NK-92 treated with Interleukin-12 subunit alpha and Interleukin-12 subunit beta, amount 100 ng/mL, for 24 hours (cell line): Measurements from ENCODE around the gene ENDOD1.
A peak's percentile ranks its signal among the peaks of the same experiment; 100 is the strongest.

Source experiments
- DNase-seq: peaks from one replicate; lab custom pipeline; 2025; lab: John Stamatoyannopoulos, UW

Gene ENDOD1

DNA sequence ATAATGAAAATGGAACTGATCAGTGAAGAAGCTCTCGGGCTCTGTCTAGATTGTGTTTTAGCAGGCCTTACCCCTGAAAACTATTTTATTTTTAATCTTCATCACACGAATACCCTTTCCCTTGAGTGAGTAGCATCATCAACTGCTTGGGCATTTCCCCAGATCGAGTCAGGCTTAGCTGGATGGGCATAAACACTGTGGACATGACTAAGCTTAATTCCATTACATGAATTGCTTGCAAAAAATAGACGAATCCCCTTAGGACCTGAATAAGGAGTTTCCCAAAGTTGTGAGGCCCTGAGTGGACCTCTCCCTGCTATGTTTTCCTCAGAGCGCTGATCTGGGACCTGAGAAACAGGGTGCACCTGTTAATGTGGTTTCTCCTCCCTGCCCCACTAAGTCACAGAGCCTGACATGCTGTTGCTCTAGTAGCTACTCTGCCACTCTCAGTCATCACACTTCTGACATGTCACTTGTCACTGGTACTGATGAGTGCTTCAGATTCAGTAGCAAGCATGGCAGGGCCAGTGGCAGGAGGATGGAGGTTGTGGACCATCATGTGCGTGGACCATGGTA lies 53.5 kb downstream of the ENDOD1 start:
- no peak for DNase-seq

DNA sequence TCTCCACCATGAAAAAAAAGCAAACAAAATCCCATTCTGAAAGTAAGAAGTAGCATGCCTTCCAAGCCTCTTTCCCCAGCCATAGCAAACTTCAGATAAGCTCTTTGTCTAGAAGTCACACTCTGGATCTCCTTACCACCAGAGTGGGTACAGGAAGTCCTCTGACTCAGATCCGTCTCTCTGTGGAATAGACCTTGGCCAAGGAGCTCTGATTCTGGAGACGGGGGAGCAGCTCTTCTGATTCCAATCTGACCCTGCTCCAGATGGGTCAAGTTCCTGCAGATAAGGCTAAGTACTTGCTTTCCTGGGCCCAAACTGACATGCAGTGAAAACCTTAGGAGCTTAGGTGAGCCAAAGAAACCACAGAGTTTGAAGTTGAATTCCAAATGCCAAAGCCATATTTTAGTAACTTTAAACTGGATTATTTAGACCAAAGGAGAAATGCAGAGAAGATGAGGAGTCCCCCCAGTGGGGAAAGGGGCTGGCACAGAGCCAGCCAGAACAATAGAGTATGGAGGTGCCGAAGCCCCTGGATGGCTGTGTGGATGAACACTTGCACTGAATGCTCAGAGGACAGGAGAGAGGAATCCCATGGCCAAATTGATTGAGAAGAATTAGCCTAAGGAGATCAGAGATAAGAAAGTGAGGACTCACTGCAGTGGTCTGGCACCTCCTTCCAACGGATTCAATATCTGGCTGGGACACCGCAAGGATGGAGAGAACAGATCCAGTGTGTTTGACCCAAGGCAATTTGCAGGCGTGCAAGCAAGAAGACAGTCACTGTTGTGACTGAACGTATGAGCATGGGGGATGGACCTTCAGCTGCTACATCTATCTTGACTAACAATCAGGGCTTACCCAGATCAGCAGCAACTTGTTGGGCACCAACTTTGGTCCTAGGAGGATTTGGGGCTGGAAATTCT lies 54.9 kb downstream of the ENDOD1 start:
- DNase-seq, result no peak

DNA sequence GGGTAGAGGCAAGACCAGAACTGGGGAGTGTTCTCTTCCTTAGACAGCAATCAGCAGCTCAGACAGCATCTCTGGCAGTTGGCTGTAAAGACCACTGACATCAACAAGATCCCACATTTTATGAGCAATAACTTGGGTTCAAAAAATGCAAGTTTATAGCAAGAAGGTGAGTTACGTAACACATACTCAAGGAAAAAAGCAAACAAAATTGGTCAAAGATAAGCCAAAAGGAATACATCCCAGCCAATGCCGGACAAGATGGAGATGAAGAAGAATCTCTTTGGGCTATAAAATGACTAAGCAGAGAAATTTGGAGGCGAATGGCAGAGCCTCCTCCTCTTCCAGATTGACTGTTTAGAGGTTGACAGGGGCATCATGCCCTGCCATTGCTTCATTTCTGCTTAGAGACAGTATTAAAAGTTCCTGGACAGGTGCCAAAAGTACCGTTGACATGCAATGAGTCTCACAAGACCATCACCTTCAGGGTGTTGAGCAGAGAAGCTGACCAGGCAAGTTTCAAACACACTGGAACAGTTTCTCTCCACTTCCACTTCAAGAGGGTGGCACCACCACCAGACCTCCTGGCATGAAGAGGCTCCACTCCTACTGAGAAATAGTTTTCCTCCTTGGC lies 55.9 kb downstream of the ENDOD1 start:
- DNase-seq, result no peak

DNA sequence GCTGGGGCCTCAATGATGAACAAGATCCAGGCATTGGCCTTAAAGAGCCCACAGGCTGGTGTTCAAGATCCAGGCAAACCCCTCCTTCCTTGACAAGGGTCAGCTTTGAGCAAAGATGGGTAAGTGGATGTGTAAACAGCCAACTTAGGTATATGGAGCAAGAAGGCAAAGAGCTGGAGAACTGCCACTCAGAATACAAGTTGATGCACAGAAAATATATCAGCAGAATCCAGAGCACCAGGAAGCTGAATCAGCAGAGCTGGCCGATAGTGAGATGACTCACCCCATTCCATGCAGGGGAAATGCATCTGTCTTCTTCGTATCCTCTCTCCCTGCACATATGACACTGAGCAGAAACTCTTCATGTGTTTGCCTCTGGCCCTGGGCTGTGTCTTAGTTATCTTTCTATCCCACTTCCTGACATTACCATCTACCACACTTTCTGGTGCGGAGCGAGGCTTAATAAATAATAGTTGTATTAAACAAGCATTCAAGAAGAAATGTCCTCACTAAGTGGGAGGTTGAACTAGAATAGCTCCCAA lies 57.8 kb downstream of the ENDOD1 start:
- no peak for DNase-seq

DNA sequence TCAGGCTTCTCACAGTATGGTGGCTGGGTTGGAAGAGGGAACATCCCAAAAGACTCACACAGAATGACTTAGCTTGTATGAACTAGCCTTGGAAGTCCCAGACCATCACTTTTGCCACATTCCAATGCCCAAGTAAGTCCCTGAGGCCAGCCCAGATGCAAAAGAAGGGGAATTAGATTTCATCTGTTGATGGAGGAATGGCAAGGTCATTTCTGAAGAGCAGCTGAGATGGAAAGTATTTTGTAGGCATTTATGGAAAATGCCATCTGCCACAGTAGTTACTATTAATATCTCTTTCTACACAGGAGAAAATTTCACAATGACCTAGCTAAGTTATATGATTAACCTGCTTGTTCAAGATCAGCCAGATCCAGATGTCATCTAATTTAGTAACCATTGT lies 58.8 kb downstream of the ENDOD1 start:
- DNase-seq, result no peak

DNA sequence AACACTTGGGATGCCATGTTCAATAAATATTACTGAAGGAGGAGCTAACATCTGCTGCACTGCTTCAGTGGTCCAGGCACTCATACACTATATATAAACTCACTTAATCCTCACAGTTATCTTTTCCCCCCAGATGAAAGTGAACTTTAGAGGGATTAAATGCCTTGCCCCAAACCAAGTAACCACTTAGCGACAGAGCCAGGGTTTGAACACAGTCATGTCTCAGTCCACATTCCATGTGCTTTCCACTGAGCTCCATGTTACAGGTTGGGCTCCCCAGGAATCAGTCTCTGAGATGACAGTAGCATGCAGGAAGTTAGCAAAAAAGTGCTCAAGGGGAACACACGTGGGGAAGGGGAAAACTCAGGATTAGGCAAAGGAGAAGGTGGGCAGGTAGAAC lies 59.3 kb downstream of the ENDOD1 start:
- no peak for DNase-seq

DNA sequence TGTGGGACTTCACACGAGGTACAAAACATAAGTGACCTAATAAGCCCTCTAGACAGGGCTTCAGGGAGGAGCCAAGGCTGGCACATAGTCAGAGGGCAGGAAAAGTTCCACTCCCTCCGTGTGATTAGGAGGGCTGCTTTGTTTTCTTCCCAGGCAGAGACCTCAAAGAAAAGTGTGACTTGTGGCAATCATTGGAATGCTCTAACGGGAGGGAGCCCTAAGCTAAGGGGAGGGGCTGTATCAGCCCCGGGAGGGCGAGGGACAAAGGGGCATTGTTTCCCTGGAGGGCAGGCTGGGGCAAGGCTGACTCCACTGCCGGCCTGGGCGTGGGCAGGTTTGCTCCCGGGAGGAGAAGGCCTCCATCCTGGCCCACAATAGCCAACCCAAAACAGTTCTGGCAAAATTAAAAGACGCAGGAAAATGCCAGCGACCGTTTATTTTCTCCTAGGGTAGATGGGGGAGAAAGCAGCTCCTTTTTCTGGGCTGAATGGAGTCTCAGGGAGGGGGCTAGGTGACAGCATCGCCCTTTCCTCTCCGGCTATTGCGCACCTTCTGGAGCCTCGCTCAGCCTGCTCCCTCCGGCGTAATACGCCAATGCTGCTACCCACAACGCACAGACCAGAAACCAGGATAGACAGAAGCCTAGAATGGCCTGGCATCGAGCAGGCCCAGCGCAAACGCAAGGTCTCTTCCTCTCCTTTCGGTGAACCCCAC lies 60.2 kb downstream of the ENDOD1 start:
- DNase-seq, result no peak

DNA sequence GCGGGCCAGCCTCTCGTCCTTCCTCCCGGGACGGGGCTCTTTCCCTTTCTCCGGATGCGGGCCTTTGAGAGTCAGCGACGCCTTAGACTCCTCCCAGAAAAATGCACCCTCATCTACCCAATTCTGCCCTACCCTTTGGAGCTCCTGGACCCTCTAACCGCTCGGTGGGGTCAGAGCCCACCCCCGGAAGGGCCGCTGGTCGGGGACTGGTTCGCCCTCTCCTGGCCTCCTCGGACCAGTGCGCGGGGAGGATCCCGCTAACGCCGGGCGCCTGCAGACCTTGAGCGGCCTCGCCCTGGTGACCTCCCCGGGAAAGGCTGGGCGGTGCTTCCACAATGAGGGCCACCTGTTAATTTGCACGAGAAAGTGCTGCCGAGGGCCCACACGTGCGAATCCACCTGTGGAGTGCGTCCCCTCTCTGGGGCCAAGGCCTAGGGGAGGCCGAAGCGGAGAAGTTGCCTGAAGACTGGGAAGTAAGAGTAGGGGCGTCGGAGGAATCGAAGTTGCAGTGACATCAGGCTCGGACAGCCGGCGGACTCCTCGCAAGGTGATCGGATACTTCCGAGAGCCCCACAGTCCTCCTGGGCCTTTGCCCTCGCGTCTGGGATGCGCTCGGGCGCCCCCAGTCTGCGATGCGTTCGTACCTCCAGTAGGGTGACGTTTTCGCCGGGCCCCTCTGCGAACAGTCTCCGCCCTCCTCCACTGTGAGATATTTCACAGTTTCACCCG lies 61.5 kb downstream of the ENDOD1 start:
- peak; percentile 46 for DNase-seq

DNA sequence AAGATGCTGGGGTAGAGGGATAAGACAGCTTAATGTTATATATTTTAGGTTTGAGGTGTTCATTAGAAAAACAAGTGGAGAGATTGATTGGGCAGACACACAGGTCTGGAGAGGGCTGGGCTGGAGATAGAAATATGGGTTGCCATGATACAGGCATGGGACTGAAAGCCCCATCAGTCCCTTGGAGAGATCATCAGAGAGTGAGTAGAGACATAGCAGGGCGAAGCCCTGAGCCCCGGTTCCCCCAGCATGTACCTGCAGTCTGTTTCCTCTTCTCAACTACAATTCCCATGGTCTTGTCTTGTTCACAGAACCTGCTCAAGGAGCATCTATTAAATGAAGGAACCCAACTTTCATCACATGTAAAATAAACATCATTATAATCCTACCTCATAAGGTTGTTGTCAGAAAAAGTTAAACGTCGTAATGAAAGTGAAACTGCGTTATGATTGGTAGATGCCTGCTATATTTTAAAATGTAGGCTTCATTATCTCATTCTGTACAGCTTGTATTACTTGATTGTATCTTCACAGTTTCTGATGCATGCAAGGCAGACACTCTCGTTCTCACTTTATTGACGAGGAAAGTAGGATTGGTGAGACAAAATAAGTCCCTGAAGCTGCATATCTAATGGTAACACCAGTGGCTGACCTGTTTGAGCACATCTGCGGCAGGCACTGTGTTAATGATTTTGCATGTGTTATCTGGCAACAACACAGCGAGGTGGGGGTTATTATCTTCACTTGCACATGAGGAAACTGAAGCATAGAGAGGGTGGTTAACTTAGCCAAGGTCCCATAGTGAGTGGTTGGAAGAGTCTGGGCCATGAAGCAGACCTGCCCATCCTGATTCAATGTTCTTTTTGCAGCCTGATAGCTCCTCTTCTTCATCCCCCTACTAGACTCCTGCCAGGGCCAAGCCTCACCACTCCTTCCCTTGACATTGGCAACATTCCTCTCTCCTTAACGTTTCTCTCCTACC lies 63.5 kb downstream of the ENDOD1 start:
- DNase-seq, result no peak

DNA sequence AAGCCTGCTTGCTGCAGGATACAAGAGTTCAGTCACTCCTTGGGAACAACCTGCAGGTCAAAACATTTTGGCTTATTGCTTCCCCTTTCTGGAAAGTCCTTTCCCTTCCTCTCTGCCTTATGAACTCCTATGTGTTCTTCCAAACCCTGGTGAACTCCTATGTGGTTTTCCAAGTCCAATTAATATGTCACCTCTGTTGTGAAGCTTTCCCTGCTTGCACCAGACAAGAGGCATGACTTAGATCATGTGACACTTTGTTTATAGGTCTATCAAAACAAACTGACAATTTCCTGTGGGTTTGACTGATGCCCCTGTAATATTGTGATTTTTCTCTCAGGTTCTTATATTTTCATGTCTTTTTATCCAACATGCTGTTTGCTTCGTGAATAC lies 64.2 kb downstream of the ENDOD1 start:
- DNase-seq, result no peak

DNA sequence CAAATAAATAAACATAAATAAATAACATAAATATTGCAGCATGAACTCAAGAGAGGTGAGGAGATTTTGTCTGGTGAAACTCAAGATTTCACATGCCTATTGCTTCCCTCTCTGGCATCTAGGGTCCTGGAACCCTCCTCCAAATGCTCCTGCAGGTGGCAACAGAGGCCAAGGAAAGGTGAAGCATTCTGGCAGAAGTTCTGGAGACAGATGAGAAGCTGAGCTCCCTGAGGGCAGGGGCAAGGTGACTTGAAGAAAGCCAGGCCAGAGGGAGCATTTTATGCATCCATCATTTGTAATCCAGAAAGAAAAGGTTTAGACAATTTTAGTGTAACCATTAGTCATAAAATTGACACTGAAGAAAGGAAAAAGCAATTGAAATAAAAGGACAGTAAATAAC lies 64.9 kb downstream of the ENDOD1 start:
- no peak for DNase-seq

DNA sequence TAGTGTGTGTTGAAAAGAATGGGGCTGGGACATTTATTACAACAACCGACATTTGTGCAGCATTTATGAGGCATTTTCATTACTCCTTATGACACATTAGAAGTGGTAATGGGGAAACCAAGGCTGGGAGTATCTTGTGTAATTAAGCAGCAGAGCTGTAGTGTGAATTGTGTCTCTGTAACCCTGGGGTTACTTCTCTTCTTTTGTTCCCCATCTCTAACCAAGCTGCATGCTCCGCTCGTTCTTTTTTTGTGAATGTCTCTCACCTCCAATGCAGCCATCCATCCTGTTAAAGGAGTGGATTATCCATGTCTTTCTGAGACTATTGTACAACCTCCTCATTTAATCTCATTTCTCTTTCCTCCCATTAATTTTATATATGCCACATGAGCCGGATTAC lies 65.7 kb downstream of the ENDOD1 start:
- DNase-seq, result no peak

DNA sequence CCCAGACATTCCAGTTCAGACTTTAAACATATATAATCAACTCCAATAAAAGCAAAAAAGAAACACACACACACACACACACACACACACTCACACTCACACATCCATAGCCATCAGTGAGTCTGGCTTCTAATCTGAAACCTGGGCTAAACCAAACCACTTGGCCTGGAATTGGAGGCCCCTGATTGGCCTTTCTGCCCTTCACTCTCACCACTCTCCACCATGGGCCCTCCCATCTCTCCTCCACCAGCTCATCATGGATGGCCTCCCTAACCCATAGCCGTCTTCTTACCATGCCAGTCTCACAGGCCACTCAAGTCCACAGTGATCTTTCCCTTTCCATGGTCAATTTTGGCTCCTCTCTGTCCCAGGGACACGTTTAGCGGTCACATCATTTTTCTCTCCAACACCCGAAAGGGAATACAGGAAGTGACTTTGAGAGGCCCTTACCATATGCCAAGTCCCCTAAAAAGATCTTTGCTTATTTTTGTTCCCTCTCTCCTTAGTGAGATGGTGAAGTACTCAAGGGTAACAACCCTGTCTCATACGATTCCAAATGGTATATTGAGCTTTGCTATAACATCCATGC lies 66.6 kb downstream of the ENDOD1 start:
- DNase-seq, result no peak

DNA sequence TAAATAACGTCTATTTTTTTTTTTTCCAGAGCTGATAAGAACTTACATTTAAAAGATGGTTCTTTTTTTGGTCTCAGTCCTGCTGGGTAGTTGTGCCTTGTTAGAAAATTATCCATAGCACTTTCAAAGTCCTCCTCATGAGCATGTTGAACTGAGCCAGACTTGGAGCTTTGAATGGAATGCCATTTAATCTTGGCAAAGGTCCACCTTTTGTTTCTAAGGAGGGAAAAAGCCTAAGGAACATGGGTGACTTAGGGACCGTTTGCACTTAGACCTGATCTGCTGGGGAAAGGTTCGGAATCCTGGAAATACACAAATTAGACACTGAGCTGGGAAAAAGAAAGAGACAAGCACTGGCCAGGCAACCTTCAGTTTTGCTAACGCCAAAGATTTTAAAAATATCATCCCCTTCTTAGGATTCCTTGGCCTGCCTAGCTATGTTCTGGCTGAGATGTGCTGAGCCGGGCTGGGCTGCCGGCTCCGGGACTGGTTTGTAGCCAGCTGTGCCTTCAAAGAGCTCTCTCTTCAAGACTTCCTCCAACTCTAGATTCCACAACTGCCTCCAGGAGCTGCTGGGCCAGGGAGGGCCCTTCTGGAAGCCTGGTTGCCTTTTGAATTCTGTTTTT lies 67.4 kb downstream of the ENDOD1 start:
- DNase-seq, result no peak

DNA sequence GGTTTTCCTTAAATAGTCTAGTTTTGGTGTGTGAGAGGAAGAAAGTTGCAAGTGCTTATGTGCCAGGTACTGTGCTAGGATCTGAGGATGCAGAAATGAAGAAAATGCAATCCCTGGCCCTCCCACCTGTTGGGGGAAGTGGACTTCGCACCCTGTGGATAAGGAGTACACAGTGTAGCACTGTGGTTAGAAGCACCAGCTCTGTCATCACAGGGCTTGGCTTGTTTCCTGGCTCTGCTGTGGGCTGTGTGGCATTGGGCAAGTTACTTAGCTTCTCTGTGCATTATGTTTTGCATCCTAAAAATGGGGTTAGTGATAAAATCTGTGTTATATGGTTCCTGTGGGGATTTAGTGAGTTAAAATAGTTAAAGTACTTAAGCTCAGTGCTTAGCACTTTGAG lies 68.2 kb downstream of the ENDOD1 start:
- no peak for DNase-seq

DNA sequence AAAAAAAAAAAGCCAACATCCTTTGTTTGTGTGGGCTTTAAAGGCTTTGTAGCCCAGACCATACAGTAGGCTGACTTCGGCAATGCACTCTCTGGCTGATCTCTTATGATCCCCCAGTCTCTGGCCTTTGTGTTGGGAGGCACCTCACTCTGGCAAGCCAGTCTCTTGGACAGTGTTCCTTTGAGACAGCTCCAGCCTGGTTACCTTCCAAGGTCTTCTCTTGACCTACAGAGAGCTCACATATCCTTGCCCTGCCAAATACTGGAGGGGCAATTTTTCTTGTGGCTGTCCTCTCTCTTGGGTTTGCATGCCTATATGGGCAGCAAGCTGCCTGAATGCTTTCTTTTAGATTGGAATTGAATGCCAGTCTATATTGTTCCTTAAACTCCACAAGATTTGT lies 71.6 kb downstream of the ENDOD1 start:
- DNase-seq, result no peak

DNA sequence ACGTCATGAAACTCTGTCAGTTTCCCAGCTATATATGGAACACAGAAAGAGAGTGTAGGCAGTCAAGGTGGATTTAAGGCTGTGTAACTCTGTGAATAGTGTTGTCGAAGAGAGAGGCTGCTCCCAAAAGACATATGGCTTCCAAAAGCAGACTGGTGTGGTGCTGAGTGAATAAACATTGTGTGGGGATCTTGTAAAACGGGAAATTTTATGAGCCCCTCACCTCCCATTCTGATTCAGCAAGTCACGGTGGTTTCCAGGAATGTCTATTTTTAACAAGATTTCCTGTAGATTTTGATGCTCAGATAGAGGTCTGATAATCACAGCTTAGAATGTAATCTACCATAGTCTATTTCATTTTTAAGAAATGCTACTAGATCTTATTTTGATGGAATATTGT lies 73.5 kb downstream of the ENDOD1 start:
- DNase-seq, result no peak

DNA sequence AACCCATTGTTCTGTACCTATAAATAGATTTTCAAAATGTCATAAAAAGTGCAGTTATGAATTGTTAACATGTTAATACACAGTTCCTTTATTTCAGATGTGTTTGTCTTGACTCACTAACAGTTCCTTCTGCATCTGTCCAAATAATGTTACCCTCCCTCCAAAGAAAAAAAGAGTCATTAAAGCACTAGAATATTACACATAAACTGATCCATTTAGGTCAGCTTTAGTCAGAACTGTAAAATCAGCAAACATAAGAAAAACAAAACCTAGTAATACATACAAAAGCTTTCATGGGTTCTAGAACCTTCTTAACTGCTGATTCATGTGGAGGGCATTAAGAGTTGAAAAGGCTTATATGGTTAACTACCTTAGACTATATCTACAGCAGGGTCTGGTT lies 76.0 kb downstream of the ENDOD1 start:
- no peak for DNase-seq

DNA sequence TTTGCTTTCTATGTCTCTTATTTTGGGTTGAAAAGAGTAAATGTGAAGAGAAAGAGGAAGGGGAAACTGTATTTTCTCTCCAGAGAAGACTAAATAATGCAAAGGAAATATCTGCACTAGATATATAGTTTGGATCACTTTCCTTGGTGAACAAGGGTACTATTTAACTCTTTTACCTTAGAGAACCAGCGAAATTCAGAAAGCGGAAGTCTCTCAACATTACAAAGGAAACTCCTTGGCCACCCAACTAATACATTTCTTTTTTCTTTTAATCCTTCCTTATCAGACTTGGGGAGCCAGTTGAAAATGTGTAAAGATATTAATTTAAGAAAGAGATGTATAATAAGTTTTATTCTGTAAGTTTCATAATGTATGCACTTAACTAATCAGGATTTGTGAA lies 77.1 kb downstream of the ENDOD1 start:
- DNase-seq, result no peak

DNA sequence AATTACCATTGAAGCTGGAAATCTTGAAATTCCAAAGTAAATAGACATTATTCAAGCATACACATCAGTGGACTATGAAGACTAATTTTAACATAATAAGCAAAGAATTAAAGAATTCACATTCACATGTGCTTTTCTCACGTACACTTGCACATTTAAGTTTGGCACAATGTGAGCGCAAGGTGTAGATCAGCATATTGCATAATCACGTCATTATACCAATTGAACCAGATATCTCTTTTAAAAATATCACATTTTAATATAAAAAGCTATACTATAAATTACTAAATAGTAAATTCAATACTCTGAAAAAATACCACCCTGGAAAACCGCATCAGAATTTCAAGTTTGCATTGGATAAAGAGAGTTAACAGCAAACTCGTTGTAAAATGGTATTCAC lies 80.6 kb downstream of the ENDOD1 start:
- DNase-seq, result no peak
